Mucosa of rectum (tissue), 2 donors: ENCODE measurements around the gene COMP.

Experiments used
- H3K27ac ChIP-seq, 2 donors: one replicate each; pipeline ENCODE4 v1.7.0; 2013; ENCODE audit warnings: inconsistent platforms in 2 of 2, low read depth in 2 of 2, low read length in 2 of 2
- H3K27me3 ChIP-seq, 2 donors: one replicate each; pipeline ENCODE4 v1.7.0; 2013; ENCODE audit warnings: low read length in 2 of 2; ENCODE audit not compliant: control insufficient read depth in 2 of 2, insufficient read depth in 2 of 2
- H3K36me3 ChIP-seq, 2 donors: one replicate each; pipeline ENCODE4 v1.7.0; 2013; ENCODE audit warnings: low read length in 2 of 2; ENCODE audit not compliant: control insufficient read depth in 2 of 2, insufficient read depth in 2 of 2
- H3K4me1 ChIP-seq, 2 donors: one replicate each; pipeline ENCODE4 v1.7.0; 2013; ENCODE audit warnings: low read length in 2 of 2, mild to moderate bottlenecking in 1 of 2; ENCODE audit not compliant: control insufficient read depth in 2 of 2, insufficient read depth in 2 of 2
- H3K4me3 ChIP-seq, 2 donors: one replicate each; pipeline ENCODE4 v1.7.0; 2013; ENCODE audit warnings: low read length in 2 of 2
- H3K9ac ChIP-seq, 2 donors: one replicate each; pipeline ENCODE4 v1.7.0; 2013; ENCODE audit warnings: low read length in 2 of 2, low read depth in 1 of 2, mild to moderate bottlenecking in 1 of 2
- H3K9me3 ChIP-seq, 2 donors: one replicate each; pipeline ENCODE4 v1.7.0; 2013; ENCODE audit warnings: low read length in 2 of 2; ENCODE audit not compliant: control insufficient read depth in 2 of 2
- donor health status: healthy.
- donor health status: Normal muscosa, but diverticular disease.

COMP gene

GRCh38 chr19:18790566-18791314 is at the start of gene COMP:
COMP (minus strand) TSS chr19:18791305; CDS start chr19:18791269, 36 bp downstream.
- H3K9me3 ChIP-seq, result no peaks in the 10 kb centered on the region
- H3K9ac ChIP-seq, result no peak within 1 kb of the TSS
- peak within 1 kb of the TSS; percentile 16 to 20 for H3K4me3 ChIP-seq
- H3K4me1 ChIP-seq, result peaks cover 2 to 3% of the 10 kb centered on the region in 2 donors
- H3K27me3 ChIP-seq, result peaks cover 56 to 71% of the 10 kb centered on the region in 2 donors
- H3K27ac ChIP-seq, result no peak within 1 kb of the TSS
- H3K36me3 ChIP-seq, result no peaks in the 10 kb centered on the region

- H3K36me3 ChIP-seq, result peaks cover 12 to 21% of the 10 kb centered on the region in 2 donors
- H3K4me3 ChIP-seq, result no peak overlapping the region
- no peaks in the 10 kb centered on the region for H3K27me3 ChIP-seq
- H3K4me1 ChIP-seq, result peaks cover 20 to 33% of the 10 kb centered on the region in 2 donors
- H3K9me3 ChIP-seq, result no peaks in the 10 kb centered on the region
- H3K27ac ChIP-seq, result no peak overlapping the region
- H3K9ac ChIP-seq, result no peak overlapping the region
Observed at GRCh38 chr19:18840288-18841267, 49.5 kb upstream of the COMP start.

- peaks cover 29 to 38% of the 10 kb centered on the region in 2 donors for H3K4me1 ChIP-seq
- peaks cover 9 to 21% of the 10 kb centered on the region in 2 donors for H3K36me3 ChIP-seq
- H3K9me3 ChIP-seq, result no peaks in the 10 kb centered on the region
- H3K9ac ChIP-seq, result no peak overlapping the region
- no peaks in the 10 kb centered on the region for H3K27me3 ChIP-seq
- H3K4me3 ChIP-seq, result no peak overlapping the region
- H3K27ac ChIP-seq, result no peak overlapping the region
Observed at GRCh38 chr19:18839465-18840287, 48.6 kb upstream of the COMP start.

GRCh38 chr19:18834644-18834984 is 43.5 kb upstream of the COMP start:
- H3K4me3 ChIP-seq, result peak overlapping the region; percentile 72 to 83
- H3K9me3 ChIP-seq, result no peaks in the 10 kb centered on the region
- peak overlapping the region; percentile 91 to 94 for H3K27ac ChIP-seq
- H3K4me1 ChIP-seq, result peaks cover 35 to 48% of the 10 kb centered on the region in 2 donors
- no peaks in the 10 kb centered on the region for H3K27me3 ChIP-seq
- H3K36me3 ChIP-seq, result peaks cover 9 to 16% of the 10 kb centered on the region in 2 donors
- peak overlapping the region; percentile 79 to 85 for H3K9ac ChIP-seq

GRCh38 chr19:18833849-18834643 is 42.9 kb upstream of the COMP start:
- no peaks in the 10 kb centered on the region for H3K9me3 ChIP-seq
- H3K9ac ChIP-seq, result peak overlapping the region; percentile 79 to 85
- H3K27ac ChIP-seq, result peak overlapping the region; percentile 91 to 94
- H3K27me3 ChIP-seq, result no peaks in the 10 kb centered on the region
- peak overlapping the region; percentile 72 to 83 for H3K4me3 ChIP-seq
- H3K36me3 ChIP-seq, result peaks cover 9 to 16% of the 10 kb centered on the region in 2 donors
- H3K4me1 ChIP-seq, result peaks cover 35 to 44% of the 10 kb centered on the region in 2 donors

GRCh38 chr19:18833141-18833476 is 42.0 kb upstream of the COMP start:
- H3K27ac ChIP-seq, result peak overlapping the region; percentile 91 to 94
- peak overlapping the region; percentile 85 to 95 for H3K9ac ChIP-seq
- peak overlapping the region; percentile 72 to 83 for H3K4me3 ChIP-seq
- no peaks in the 10 kb centered on the region for H3K9me3 ChIP-seq
- no peaks in the 10 kb centered on the region for H3K27me3 ChIP-seq
- H3K36me3 ChIP-seq, result peaks cover 9 to 15% of the 10 kb centered on the region in 2 donors
- H3K4me1 ChIP-seq, result peaks cover 35 to 44% of the 10 kb centered on the region in 2 donors

- H3K4me3 ChIP-seq, result peak overlapping the region; percentile 72 to 83
- H3K27ac ChIP-seq, result peak overlapping the region; percentile 91 to 94
- H3K36me3 ChIP-seq, result peaks cover 3 to 9% of the 10 kb centered on the region in 2 donors
- no peaks in the 10 kb centered on the region for H3K27me3 ChIP-seq
- H3K9ac ChIP-seq, result peak overlapping the region; percentile 85 to 95
- peaks cover 35 to 39% of the 10 kb centered on the region in 2 donors for H3K4me1 ChIP-seq
- no peaks in the 10 kb centered on the region for H3K9me3 ChIP-seq
Observed at GRCh38 chr19:18832306-18833140, 41.4 kb upstream of the COMP start.

- Histone ChIP-seq H3K4me3 (peak within 1 kb of the TSS; percentile 72 to 86), H3K27ac (peak within 1 kb of the TSS; percentile 91 to 94), H3K9ac (peak within 1 kb of the TSS; percentile 85 to 95)
Observed at GRCh38 chr19:18831524-18832305, 40.6 kb upstream of the COMP start, which contains the start of gene UPF1. UPF1 (plus strand) TSS chr19:18831959; CDS start chr19:18832210, 251 bp downstream.

More at GRCh38 chr19:18831524-18832305, 40.6 kb upstream of the COMP start, which contains the start of gene UPF1:
- Histone ChIP-seq H3K4me1 (peaks cover 31 to 33% of the 10 kb centered on the region in 2 donors), H3K9me3 (peaks cover 0 to 5% of the 10 kb centered on the region in 2 donors), H3K27me3 (no peaks in the 10 kb centered on the region), H3K36me3 (peaks cover 0 to 6% of the 10 kb centered on the region in 2 donors)
